ENCODE results near the gene ATXN3L.

DNA sequence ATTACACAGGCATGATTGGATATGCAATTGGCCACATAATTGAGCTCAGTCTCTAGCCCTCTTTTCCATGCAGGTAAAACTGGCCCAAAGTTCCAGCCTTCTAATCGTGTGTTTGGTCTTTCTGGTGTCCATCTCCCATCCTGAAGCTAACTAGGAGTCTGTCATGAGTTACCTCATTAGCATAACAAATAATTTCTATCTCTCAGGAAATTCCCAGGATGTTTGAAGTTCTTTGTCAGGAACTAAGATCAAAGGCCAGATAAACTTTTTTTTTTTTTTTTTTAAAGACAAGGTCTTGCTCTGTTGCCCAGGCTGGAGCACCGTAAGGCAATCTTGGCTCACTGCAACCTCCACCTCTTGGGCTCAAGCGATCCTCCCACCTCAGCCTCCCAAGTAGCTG is 15.8 kb downstream of the ATXN3L start:
- TF ChIP-seq CTCF (conservative IDR thresholded peaks at IDR 0.05; ENCODE audit: low read depth, low read length) (no peak), EZH2 (IDR thresholded peaks at IDR 0.05; ENCODE audit: low read length, unreplicated experiment) (no peak), EZH2phosphoT487 (IDR thresholded peaks at IDR 0.05; ENCODE audit: borderline replicate concordance, low read length) (no peak)

Data from PC-3 (cell line).